HepG2 (cell line): ENCODE results near the gene NOTCH3. TPM values are rescaled to one million over a fixed set of nuclear protein-coding genes. Genes with fewer than 3 reads are reported as not detected.
A peak's percentile ranks its signal among the peaks of the same experiment; 100 is the strongest.

Experiments used
- ATAC-seq: fragments of 200-7000 bp; cut with Tn5 transposase; 3 replicates; pipeline ENCODE4 v1.9.1; 2020; ENCODE audit warnings: mild to moderate bottlenecking, moderate library complexity
- BruUV-seq: library from RNA; stranded (reverse); fragments of 400-500 nt; replicated peaks from 2 replicates; lab custom pipeline; 2021; lab: Mats Ljungman, UMichigan
- CTCF ChIA-PET: fragments of 300-600 bp; formaldehyde crosslinking; extraction: SDS; loops from one replicate; lab custom pipeline; 2021; ENCODE audit warnings: low total read pairs, inconsistent platforms, low intra/inter-chr PET ratio; lab: Yijun Ruan, JAX
- POLR2A ChIA-PET: fragments of 350-600 bp; sonication (Branson Sonifier 250); formaldehyde crosslinking; loops from one replicate; lab custom pipeline; 2020; ENCODE audit warnings: antibody characterized with exemption, inconsistent platforms; lab: Yijun Ruan, JAX
- DNase-seq: peaks from one replicate; pipeline ENCODE4 v3.0.0-alpha.2; 2015; ENCODE audit warnings: low spot score
- FAIRE-seq: peaks from 3 replicates; lab custom pipeline; 2011; peaks lifted over from hg19 to GRCh38; lab: Jason Lieb, UNC
- H2AFZ ChIP-seq: one replicate; pipeline ENCODE4 v1.6.1; 2011; ENCODE audit warnings: low read length, inconsistent platforms
- H3K27ac ChIP-seq: fragments of 300-600 bp; 3 replicates; pipeline ENCODE4 v1.8.0; 2011; ENCODE audit warnings: mixed run types, mild to moderate bottlenecking, mixed read lengths, low read length, inconsistent platforms; ENCODE audit not compliant: insufficient read depth; ENCODE audit errors: extremely low read length
- H3K27me3 ChIP-seq, 2 experiments: fragments of 200-600 bp in 1 of 2; 2 replicates in 1 of 2; 3 replicates in 1 of 2; pipeline versions ENCODE4 v1.6.0 to v1.8.0; 2011; ENCODE audit warnings: low read length in 2 of 2, mild to moderate bottlenecking in 2 of 2, moderate library complexity in 2 of 2, inconsistent platforms in 1 of 2; ENCODE audit not compliant: insufficient read depth in 2 of 2, control insufficient read depth in 1 of 2
- H3K36me3 ChIP-seq, 2 experiments: fragments of 200-600 bp in 1 of 2; replicated peaks in 1 of 2; 2 replicates in 1 of 2; 3 replicates in 1 of 2; pipeline versions ENCODE4 v1.5.1 to v1.8.0; 2011; ENCODE audit warnings: low read length in 2 of 2, inconsistent platforms in 1 of 2; ENCODE audit not compliant: insufficient read depth in 2 of 2, control insufficient read depth in 1 of 2
- H3K4me1 ChIP-seq: 2 replicates; pipeline ENCODE4 v1.5.1; 2012; ENCODE audit warnings: low read length, inconsistent platforms; ENCODE audit not compliant: insufficient read depth
- H3K4me2 ChIP-seq: 2 replicates; pipeline ENCODE4 v1.6.0; 2011; ENCODE audit warnings: low read depth, low read length, inconsistent platforms
- H3K4me3 ChIP-seq, 3 experiments: fragments of 200-600 bp in 1 of 3; sonication (generic), shearing (Covaris generic) in 1 of 3; replicated peaks in 1 of 3; 2 replicates each; pipeline ENCODE4 v1.5.1; 2011 to 2016; ENCODE audit warnings: low read length in 3 of 3, inconsistent platforms in 2 of 3, low read depth in 2 of 3, mild to moderate bottlenecking in 2 of 3, control low read depth in 1 of 3, mixed read lengths in 1 of 3; ENCODE audit not compliant: insufficient read depth in 1 of 3
- H3K79me2 ChIP-seq: one replicate; pipeline ENCODE4 v1.6.1; 2011; ENCODE audit warnings: low read length, inconsistent platforms; ENCODE audit not compliant: insufficient read depth
- H3K9ac ChIP-seq: 2 replicates; pipeline ENCODE4 v1.6.0; 2011; ENCODE audit warnings: mild to moderate bottlenecking, low read depth, low read length, inconsistent platforms; ENCODE audit not compliant: insufficient read depth
- H3K9me3 ChIP-seq: 2 replicates; pipeline ENCODE4 v1.5.1; 2012; ENCODE audit warnings: mild to moderate bottlenecking, low read length
- H4K20me1 ChIP-seq: 2 replicates; pipeline ENCODE4 v1.6.0; 2011; ENCODE audit warnings: inconsistent platforms, mild to moderate bottlenecking, low read length, moderate library complexity; ENCODE audit not compliant: insufficient read depth
- CENPT ChIP-seq: sonication (generic); formaldehyde crosslinking; IDR thresholded peaks from 2 replicates; pipeline ENCODE4 v1.8.0; 2022; ENCODE audit warnings: low read depth, mild to moderate bottlenecking, moderate library complexity, missing genetic modification reagents
- CHD4 ChIP-seq: fragments of 200-600 bp; sonication (generic); IDR thresholded peaks from 2 replicates; pipeline ENCODE4 v1.7.0; 2017; ENCODE audit warnings: mild to moderate bottlenecking, low read length, borderline replicate concordance
- CREM ChIP-seq, 2 experiments: sonication (generic) in 1 of 2; formaldehyde crosslinking in 1 of 2; IDR thresholded peaks; 2 replicates each; pipeline versions ENCODE4 v1.4.0 to v1.6.1; 2016 to 2020; ENCODE audit warnings: antibody characterized with exemption in 1 of 2, mild to moderate bottlenecking in 1 of 2, missing genetic modification reagents in 1 of 2
- HNF1B ChIP-seq: sonication (generic); formaldehyde crosslinking; IDR thresholded peaks from 2 replicates; pipeline ENCODE4 v1.5.1; 2020; ENCODE audit warnings: mild to moderate bottlenecking, moderate library complexity, missing genetic modification reagents
- MEIS2 ChIP-seq: sonication (generic); formaldehyde crosslinking; IDR thresholded peaks from 2 replicates; pipeline ENCODE4 v1.9.0; 2021; ENCODE audit warnings: mild to moderate bottlenecking, missing genetic modification reagents
- MIER2 ChIP-seq: IDR thresholded peaks from 2 replicates; pipeline ENCODE4 v1.6.1; 2016; ENCODE audit warnings: missing biosample characterization, missing genetic modification reagents
- NONO ChIP-seq, 2 experiments: fragments of 450-650 bp in 1 of 2; sonication (generic) in 1 of 2; formaldehyde crosslinking in 1 of 2; IDR thresholded peaks in 1 of 2; conservative IDR thresholded peaks in 1 of 2; 2 replicates each; pipeline versions ENCODE4 v1.6.1 to v1.8.0; 2017 to 2022; ENCODE audit warnings: mild to moderate bottlenecking in 1 of 2, missing genetic modification reagents in 1 of 2, moderate library complexity in 1 of 2
- NR3C1 ChIP-seq: sonication (generic); formaldehyde crosslinking; IDR thresholded peaks from 2 replicates; pipeline ENCODE4 v1.4.0; 2020; ENCODE audit warnings: missing genetic modification reagents
- SMAD3 ChIP-seq: sonication (generic); formaldehyde crosslinking; IDR thresholded peaks from 2 replicates; pipeline ENCODE4 v1.4.0; 2020; ENCODE audit warnings: missing genetic modification reagents
- SPEN ChIP-seq: sonication (generic); formaldehyde crosslinking; IDR thresholded peaks from 2 replicates; pipeline ENCODE4 v1.5.1; 2020; ENCODE audit warnings: low read depth, mild to moderate bottlenecking, missing genetic modification reagents
- ZNF3 ChIP-seq: IDR thresholded peaks from 2 replicates; pipeline ENCODE4 v1.7.0; 2017; ENCODE audit warnings: inconsistent platforms
- ZNF468 ChIP-seq: sonication (generic); formaldehyde crosslinking; IDR thresholded peaks from 2 replicates; pipeline ENCODE4 v1.8.0; 2022; ENCODE audit warnings: mild to moderate bottlenecking, moderate library complexity, missing genetic modification reagents
- ZNF558 ChIP-seq: sonication (generic); formaldehyde crosslinking; IDR thresholded peaks from 2 replicates; pipeline ENCODE4 v1.9.0; 2022; ENCODE audit warnings: mild to moderate bottlenecking, missing genetic modification reagents, borderline replicate concordance
- ZNF629 ChIP-seq: sonication (generic); formaldehyde crosslinking; conservative IDR thresholded peaks from 2 replicates; pipeline ENCODE4 v1.5.0; 2020; ENCODE audit warnings: missing genetic modification reagents
- WGBS: methylation state at CpG from one replicate; pipeline ENCODE4 v1.1.6; 2017; ENCODE audit warnings: low lambda C conversion rate; 5-methylcytosine and 5-hydroxymethylcytosine counted together
- in situ Hi-C: cut with HindIII; loops from 2 replicates; pipeline ENCODE4 v1.10.0; 2017; ENCODE audit warnings: low pct_unique_long_range_greater_than_20kb; ENCODE audit not compliant: extremely low pct_ligation_motif_present
- intact Hi-C: fragments of 100-400 bp; cut with micrococcal nuclease; formaldehyde crosslinking; loops from one replicate; pipeline ENCODE4 v1.10.0; 2022; ENCODE audit not compliant: unreplicated experiment
- polyA plus RNA-seq, 8 experiments: library from polyadenylated mRNA; depleted of rRNA in 3 of 8; stranded (reverse) in 7 of 8; unstranded in 1 of 8; fragments of >200 nt; fragmentation: Illumina TruSeq in 4 of 8; extraction: Trizol in 4 of 8; gene quantifications; 2 replicates each; pipeline versions ENCODE4 v1.2.1 to v1.2.3, GENCODE V29; 2011 to 2016; ENCODE audit warnings: low read depth in 4 of 8, missing spikeins in 1 of 8, mixed read lengths in 1 of 8; ENCODE audit not compliant: insufficient read depth in 1 of 8
- total RNA-seq, 5 experiments: library from RNA; depleted of rRNA; stranded (reverse); fragments of >200 nt; fragmentation: Illumina TruSeq; extraction: Trizol; gene quantifications; 2 replicates each; pipeline ENCODE4 v1.2.3, GENCODE V29; 2016; ENCODE audit warnings: low read depth in 1 of 5

Gene NOTCH3
- total and polyA plus RNA-seq, 2 of the 13 experiments (the other 11 are each of a cell fraction or from before 2014, with no cell fraction given), result 0.09 to 0.28 TPM

DNA sequence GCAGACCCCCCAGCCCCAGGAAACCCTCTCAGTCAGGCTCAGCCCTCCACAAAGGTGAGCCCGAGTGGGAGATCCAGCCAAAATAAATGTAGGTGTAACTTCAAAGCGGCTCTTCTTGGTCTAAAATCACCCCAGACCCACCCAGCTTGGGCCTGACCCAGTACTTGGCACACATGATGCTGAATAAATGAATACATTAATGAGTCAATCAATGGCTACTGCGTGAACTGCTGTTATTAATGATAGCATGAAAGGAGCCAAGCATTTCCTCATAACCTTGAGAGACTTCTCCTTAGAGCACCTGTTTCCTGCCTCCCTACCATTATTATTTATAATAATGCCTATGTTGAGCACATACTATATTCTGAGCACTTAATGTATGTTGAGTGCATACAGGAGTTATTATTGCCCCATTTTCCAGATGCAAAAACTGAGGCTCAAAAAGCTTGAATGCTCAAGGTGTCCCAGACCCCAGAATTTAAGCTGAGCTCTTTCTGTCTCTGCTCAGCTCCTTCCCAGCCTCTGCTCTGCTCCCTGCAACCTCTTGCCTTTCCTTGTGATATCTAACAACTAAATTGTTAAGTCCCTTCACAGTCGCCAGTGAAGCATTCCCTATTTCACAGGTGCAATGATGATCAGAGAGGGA lies 4.3 kb downstream of the NOTCH3 start:
- in situ Hi-C loops (no loop called here), intact Hi-C loops (no loop called here)
- Histone ChIP-seq H3K4me2 (no peak overlapping the region; the same call in 1 of the 2 replicates), H3K4me3 (peak overlapping the region in 1 of 3 experiments; percentile 58; a peak in 1 of 6 replicates), H3K27me3 (peaks cover 3 to 32% of the 10 kb centered on the region in 2 experiments; a peak in 4 of 5 replicates), H3K9me3 (no peaks in the 10 kb centered on the region), H3K79me2 (no peaks in the 10 kb centered on the region), H3K9ac (no peak overlapping the region), H3K36me3 (no peaks in the 10 kb centered on the region), H2AFZ (no peak overlapping the region), H4K20me1 (no peaks in the 10 kb centered on the region; the same call in 1 of the 2 replicates), H3K27ac (no peak overlapping the region), H3K4me1 (no peaks in the 10 kb centered on the region; the same call in 1 of the 2 replicates)
- DNase-seq (no peak), ATAC-seq (no peak), FAIRE-seq (no peak)
- BruUV-seq, result no TSS peak
- TF ChIP-seq MEIS2, result no peak
- TF ChIP-seq CHD4, result peak; percentile 51; the same call in 1 of the 2 replicates
- peak; percentile 85 for TF ChIP-seq ZNF629 (CRISPR knock-in tag)
- peak; percentile 62; the same call in 1 of the 2 replicates for TF ChIP-seq ZNF3
- POLR2A ChIA-PET, result no interaction called here
- 49% methylated on average over 4 of the region's 4 CpGs for WGBS
- CTCF ChIA-PET, result no interaction called here

DNA sequence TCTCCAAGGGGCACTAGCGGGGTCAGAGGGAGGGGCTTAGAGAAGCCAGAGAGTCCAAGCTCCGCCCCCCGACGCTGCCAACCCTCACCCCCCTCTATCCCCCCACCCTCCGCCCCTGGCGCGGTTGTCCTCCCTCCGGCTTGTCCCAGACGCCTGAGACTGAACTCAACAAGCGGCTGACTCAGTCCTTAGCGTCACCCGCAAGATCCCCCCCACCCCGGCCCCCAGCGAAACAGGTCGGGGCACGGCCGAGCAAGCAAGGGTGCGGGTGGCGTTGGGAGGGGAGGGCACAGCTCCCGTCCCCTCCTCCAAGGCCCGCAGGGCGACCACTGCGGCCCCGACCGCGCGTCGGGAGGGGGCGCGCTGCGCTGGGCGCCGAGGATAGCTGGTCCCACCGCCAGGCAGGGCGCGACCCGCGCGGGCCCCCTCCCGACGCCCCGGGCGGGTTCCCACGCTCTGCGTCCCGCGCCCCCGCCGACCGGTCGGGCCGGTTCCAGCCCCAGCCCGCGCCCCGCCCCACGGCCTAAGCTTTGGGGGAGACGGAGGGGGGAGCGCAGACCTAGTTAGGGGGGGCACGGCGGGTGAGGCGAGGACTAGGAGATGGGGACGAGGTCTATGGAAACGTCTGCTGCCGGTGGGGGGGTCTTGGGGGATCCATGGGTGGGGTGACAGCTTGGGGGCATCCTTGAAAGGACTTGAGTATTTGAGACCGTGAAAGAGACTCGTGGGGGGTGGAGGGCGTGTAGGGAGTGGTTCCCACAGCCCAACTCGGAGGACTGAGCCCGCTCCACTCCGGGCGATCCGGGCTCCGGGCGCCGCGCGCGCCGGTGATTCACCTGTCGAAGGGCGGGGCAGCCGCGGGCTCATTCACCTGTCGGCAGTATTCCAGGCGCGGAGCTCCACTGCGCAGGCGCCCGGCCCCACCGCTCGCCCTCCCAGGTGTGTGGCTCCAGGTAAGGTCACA lies 5.1 kb downstream of the NOTCH3 start:
- Histone ChIP-seq H3K4me3 (peak overlapping the region; percentile 7 to 58 (median 23); a peak in 3 of 6 replicates), H3K27me3 (peaks cover 3 to 26% of the 10 kb centered on the region in 2 experiments; a peak in 4 of 5 replicates), H3K4me2 (peak overlapping the region; percentile 60), H4K20me1 (no peaks in the 10 kb centered on the region; the same call in 1 of the 2 replicates), H3K27ac (no peak overlapping the region), H2AFZ (no peak overlapping the region), H3K9me3 (no peaks in the 10 kb centered on the region), H3K79me2 (no peaks in the 10 kb centered on the region), H3K4me1 (no peaks in the 10 kb centered on the region; the same call in 1 of the 2 replicates), H3K36me3 (no peaks in the 10 kb centered on the region), H3K9ac (no peak overlapping the region)
- BruUV-seq, result no TSS peak
- peak; percentile 68 for ATAC-seq
- FAIRE-seq, result no peak
- no peak for DNase-seq
- CTCF ChIA-PET, result no interaction called here
- in situ Hi-C loops, result no loop called here
- POLR2A ChIA-PET, result interaction anchor here (1.1 kb wide), 1 partner anchor 15 kb away, joined by 4 read pairs; no protein-coding TSS in a partner anchor
- intact Hi-C loops, result no loop called here
- WGBS, result 4% methylated on average over 16 of the region's 91 CpGs
- no peak for TF ChIP-seq ZNF468
- no peak for TF ChIP-seq ZNF558
- no peak for TF ChIP-seq NONO (IDR thresholded peaks at IDR 0.05)
- no peak for TF ChIP-seq NONO (CRISPR knock-in tag; conservative IDR thresholded peaks at IDR 0.05)
- TF ChIP-seq SMAD3 (CRISPR knock-in tag), result no peak
- no peak for TF ChIP-seq NR3C1 (CRISPR knock-in tag)
- no peak for TF ChIP-seq SPEN (CRISPR knock-in tag)
- TF ChIP-seq CENPT, result no peak
- no peak for TF ChIP-seq CREM (IDR thresholded peaks at IDR 0.05)
- no peak for TF ChIP-seq CREM (CRISPR knock-in tag; IDR thresholded peaks at IDR 0.05)
- no peak for TF ChIP-seq HNF1B (CRISPR knock-in tag)
- TF ChIP-seq MIER2, result no peak
